NCI-H1092 (cell line): Measurements from ENCODE around the gene ACVR2B.

Experiments used
- DNase-seq: peaks from one replicate; lab custom pipeline; 2025; lab: John Stamatoyannopoulos, UW

ACVR2B gene

DNA sequence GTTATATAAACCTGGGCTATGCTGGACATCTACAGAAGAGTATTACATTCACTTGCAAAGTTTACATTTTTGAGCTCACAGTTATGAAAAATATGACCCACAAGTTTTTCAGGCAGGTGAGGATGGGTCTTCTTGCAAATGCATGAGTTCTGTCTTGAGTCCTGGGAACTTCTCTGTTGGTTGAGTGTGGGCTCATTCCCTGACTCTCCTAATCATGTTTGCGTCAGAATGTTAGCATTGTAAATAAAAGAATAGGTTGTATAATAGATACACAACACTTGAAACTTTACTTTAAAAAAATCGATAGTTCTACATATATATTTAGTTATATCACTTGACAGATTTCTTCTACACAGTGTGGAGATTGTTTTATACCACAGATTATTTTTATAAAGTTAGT is 35.3 kb downstream of the ACVR2B start:
- DNase-seq = no peak

DNA sequence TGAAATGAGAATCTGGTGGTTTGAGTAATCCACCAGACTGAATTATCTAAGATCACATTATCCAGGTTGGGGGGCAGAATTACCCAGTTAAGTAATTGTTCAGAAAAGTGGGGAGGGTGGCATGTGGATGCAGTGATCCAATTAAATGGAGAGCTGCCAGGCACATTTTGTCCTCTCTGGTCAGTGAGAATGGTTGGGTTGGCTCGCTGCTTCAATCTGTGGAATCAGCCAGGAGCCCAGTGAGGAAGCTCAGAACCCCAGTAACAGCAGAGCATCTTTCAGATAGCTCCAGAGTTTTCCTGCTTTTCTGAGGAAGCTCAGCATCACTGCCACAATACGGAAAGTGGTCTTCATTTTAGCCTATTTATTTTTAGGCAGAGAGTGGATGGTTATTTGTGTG is 36.1 kb downstream of the ACVR2B start:
- no peak for DNase-seq

DNA sequence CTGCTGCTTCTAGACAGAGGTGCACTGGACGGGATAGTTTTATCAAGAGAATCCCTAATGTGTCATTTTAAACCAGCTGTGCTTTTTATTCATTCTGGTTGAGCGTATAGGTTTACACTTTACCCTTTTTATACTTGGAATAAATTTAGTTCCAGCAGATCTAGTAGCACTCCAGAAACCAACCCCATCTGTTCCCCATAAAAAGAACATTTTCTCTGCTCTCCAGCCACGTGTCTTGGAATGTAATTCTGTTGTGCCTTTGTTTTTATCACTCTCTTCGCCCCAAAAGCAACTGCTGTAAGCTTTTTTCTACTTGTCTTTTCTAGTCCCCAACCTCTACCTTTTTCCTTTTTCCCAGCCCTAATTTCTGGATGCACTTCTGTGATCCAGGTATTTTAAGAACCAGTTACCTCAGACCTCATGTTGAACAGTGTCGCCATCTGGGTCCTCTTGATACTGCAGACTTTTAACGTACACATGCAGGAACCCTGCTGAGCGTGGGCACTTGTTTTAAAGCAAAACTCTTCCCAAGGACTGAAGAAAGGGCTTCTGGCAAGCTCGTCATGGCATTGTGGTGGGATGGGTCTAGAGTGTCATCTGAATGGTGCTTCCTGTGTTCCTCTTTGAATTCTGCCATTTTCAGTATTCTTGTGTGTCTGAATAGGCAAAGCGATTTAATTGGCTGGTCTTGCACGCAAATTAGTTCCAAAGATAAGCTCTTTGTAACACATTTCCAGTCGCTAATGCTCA is 36.8 kb downstream of the ACVR2B start:
- no peak for DNase-seq

DNA sequence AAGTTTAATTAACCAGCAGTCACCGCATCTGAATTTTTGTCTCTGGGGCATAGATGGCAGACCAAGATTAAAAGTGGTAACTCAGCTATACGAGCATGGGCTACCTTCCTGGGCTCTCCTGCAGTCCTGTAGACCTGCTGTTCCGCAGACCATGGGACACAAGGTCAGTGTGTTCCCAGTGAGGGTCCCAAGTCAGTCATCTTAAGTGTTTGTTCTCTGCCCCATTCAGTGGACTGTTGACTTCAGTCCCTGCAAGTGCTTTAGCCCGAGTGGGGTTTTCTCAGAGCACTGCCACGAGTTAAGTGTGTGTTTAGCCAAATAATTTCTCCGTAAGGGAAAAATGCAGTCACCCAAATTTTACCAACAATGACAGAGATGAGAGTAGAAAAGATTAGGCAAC is 37.5 kb downstream of the ACVR2B start:
- no peak for DNase-seq

DNA sequence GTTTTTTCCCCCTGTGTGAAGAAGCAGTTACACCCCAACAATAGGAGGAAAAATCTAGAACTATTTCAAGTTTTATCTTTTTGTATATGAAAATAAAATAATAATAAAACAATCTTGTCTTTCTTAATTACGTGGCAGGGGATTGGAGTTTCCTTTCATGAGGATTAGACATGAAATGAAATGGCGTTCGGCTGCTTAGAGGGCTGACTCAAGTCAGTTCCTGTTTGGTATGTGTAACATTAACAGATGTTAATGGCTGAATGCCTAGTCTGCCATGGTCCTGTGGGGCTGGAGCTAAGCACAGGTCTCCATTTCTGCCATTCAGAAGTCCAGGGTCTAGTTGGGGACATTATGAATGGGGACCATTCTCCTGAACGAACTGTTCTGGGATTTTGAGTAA is 39.3 kb downstream of the ACVR2B start:
- DNase-seq = no peak

DNA sequence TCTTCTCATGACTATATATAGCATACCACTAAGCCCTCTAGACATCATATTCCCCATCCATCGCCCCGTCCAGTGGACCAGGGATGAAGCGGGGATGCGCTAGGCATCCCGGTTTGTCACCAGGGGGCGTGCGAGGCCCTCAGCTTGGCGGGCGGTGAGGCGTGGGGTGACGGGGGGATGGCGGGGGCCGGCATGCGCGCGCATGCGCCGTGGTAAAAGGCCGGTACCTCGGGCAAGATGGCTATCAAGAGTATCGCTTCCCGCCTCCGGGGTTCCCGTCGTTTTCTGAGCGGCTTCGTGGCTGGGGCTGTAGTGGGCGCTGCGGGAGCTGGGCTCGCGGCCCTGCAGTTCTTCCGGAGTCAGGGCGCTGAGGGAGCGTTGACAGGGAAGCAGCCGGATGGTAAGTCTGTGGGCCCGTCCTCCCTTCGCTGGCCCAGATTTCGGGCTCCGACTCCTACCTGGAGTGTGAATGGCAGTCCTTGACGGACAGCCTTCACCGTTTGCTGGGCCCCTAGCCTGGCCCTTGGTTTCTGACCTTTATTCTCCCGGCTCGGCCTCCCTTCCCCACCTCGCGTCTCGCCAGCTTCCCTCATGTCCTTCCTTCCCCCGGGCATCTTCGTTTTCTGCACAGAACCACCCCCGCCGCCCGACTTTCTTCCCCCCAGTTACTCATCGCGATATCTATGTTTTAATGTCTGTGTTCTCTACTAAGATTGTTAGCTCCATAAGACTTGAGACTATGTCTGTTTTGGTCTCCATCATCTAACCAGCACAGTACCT is 42.6 kb downstream of the ACVR2B start, which contains the start of gene EXOG:
EXOG (plus strand) TSS at position 210 of the 780 bp plus-strand sequence; CDS start at position 238, 28 bp downstream.
- DNase-seq = peak; percentile 86

DNA sequence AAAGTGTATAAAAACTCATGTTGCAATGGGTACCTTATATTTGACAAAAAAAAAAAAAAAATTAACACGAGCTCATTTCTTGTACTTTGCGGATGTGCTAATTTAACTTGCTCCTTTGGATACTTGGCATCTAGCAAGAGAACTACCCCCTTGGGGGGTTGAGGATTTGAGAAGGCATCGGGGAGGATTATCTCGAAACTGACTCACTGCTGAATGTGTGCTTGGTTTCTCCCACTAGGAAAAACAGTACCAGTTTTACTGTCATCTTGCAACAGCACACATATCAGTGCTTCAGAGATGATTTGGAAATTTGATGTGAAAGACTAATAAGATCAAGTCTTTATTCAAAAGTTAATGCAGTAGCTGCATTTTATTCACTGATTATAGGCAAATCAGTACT is 43.3 kb downstream of the ACVR2B start:
- no peak for DNase-seq

DNA sequence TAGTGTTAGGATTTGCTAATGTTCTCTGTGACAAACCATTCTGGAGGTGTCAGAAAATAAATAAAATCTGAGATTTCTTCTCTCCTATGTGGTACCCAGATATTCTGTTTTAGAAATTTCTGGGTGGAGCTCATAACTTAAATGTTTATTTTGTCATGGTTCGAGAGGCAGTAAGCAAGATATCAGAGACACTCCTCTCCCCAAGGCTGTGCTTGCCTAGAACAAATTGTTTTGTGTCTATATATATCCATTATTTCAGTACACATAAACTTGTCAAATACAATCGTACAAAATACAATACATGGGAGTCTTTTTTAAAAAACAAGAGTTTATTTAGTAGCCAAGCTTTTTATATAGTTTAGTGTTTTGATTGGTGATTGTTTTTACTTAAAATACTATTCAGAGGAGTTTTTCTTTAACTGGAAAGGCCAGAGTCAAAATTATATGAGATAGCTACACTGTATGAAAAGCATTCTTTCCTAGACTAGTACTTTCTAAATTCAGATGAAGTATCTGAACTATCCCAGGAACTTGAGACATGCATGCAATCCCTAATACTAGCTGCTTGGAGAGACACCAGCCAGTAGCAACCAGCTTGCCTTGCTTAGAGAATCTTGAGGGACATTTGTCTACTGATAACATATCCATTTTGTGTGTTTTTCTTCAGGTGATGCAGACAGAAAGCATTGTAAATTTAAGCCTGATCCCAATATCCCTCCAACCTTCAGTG is 47.2 kb downstream of the ACVR2B start:
- DNase-seq = no peak

DNA sequence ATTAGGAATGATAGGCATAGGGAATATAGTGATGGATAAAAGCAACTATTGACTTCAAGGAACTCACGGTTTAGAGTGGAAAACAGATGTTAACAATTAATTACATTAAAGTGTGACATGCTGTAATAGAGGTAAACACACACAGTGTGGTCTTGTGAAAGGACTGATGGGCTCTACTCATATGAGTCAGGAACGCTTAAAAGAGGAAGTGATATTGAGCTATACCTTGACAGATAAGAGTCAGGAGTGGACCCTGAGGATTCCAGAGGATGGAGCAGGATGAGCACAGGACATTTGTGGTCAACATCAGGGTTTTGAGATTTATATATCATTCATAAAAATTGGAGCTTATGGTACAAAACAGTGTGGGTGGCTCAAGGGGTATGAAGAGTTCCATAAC is 53.4 kb downstream of the ACVR2B start:
- no peak for DNase-seq

DNA sequence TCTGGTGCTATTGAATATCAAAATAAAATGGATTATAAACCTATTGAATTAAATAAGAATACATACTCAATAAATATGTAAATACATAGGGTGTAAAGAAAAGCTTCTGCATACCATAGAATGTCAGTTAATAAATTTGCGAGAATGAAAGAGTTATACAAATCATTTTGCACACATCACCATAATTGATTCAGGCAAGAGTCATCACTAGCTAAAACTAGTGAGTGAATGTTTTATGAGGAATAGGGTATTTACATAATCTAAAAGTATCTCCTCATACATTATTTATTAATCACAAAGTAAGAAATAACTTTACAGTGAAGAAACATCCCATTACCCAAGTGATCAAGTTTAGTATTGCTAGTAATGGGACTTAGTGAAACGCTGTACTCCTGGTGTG is 56.0 kb downstream of the ACVR2B start:
- DNase-seq = no peak

DNA sequence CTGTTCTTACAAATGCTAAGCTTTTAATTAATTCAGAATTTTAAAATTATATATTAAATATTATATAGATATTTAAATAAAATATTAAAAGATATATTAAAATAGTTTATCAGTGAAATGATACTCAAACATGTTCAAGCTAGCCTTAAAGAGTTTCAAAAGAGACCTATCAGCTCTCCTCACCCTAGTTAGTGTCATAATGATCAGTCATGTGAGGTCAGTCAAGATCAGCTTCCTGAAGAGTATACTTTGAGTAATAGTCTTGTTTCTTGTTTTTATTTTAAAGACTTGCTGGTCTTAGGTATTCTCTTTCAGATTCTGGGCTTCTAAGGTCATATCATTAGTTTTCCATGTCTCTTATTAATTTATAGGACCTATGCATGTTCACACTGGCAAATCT is 56.9 kb downstream of the ACVR2B start:
- DNase-seq = no peak

DNA sequence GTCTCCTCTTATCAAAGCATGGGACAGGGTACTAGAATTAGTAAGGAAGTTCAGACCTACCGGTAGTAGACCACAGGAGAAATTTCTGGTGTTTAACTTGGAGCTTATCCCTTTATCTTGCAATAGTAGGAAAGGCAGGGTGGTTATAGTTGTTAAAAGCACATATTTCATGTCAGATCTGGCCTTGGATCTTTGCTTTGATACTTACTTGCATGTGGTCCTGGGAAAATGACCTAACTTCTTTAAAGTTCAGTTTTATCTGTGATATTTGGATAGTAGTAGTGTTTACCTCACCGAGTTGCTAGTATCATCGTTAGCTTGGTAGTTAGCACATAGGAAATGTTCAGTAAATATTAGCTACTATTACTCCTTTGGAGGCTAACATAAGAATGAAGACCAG is 57.9 kb downstream of the ACVR2B start:
- DNase-seq = no peak

DNA sequence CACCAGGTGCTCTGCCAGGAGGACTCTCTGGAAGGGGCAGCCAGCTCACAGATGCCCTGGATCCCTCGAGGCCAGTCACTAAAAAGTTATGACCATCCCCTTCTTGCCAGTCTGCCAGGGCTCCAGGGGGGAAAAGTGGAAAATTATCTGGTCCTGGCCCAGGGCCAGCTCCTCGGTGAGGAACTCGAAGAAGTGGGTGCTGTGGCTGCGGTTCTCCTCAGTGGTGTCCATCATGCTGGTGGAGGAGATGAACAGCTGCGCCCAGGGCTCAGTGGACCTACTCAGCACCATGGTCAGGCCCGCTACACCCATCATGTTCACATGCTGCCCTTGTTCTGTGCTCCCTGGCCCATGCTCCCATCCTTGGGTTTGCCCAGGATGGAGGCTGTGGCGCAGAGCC is 61.7 kb downstream of the ACVR2B start:
- no peak for DNase-seq

DNA sequence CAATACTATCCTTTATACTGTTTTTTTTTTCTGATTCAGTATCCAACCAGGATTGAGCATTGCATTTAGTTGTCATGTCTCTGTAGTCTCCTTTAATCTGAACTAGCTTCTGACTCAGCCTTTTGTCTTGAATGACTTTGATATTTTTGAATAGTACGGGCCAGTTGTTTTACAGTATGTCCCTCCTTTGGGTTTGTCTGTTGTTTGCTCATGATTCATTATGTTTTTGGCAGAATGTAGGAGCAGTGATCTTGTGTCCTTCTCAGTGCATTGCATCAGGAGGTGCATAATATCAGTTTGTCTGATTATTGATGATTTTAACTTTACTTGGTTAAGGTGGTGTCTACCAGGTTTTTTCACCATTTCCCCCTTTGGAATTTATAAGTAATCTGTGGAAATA is 63.0 kb downstream of the ACVR2B start:
- DNase-seq = no peak

DNA sequence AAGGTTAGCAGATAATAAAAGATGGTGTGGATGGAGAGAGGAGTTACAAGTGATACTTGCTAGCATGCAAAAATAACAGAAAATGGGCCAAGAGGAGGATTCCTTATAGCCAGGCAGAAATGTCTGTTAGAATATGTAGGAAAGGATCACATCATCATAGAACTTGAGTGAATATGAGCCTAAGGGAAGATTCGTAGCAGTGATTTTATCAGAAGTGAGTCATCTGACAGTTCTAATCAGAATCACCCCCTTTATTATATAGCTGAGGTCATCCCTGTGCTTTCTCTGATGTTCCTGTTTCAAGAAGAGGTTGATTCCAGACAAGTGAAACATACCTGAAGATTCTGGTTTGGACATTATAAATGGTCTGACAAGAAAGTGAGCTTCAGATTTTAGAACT is 65.3 kb downstream of the ACVR2B start:
- DNase-seq = no peak

DNA sequence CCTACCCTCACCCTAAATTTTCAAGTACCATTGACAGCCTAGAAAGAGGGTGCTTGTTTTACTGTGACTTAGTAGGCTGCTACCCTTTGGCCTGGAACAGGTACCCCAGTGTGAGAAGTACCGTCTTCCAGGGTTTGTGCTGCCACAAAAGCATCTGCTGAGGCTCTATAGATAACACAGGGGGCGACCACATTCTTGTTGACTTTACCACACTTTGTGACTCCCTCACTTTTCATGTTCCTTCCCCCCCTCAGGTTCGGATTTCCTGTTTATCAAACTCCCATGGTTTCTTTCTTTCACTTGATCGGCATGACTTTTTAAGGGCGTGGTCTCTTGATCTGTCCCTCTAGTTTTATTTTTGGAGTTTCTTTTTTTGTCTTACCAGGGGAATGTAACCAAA is 66.0 kb downstream of the ACVR2B start:
- no peak for DNase-seq

DNA sequence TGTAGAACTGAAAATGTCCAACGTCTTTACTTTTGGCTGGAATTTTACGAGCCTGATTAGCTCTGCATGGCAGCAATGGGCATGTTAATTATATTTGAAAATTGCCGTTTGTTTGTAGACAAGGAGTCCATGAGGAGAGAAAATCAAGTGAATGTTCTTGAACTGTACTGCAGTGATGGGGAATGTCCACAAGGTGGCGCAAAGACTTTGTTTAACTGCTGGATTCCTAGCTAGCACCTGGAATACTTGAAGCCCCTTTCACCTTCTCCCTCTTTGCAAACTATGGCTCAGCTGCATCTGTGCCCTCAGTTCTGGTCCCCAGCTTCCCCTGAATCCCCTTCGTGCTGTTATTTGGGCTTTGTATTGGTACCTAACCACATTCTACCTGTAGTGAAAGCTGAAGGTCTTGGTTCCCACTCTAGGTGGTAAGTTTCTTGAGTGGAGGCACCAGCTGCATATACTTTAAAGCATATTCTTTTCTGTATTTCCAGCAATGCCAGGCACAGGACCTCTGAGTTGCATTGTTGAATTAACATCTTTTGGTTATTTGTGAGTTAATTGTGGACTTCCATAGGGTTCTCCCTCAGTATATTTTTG is 67.8 kb downstream of the ACVR2B start:
- peak; percentile 29 for DNase-seq

DNA sequence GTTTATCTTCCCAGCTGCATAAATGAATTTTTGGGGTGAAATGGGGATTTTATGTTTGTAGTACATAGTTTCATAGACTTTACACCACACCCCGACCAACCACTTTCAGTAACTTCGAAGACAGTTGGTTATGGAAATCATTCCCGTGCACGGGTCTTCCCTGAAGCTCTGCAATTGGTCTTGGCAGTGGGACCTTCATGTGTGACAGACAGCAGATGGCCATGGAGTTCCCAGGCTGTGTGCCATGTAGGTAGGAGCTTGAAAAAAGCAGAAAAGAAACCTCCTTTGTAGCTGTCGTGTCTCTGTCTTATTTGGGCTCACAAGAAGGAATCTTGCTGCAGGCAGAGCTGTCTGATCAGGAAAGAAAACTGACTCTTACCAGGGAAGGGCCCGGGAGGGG is 68.3 kb downstream of the ACVR2B start:
- no peak for DNase-seq

DNA sequence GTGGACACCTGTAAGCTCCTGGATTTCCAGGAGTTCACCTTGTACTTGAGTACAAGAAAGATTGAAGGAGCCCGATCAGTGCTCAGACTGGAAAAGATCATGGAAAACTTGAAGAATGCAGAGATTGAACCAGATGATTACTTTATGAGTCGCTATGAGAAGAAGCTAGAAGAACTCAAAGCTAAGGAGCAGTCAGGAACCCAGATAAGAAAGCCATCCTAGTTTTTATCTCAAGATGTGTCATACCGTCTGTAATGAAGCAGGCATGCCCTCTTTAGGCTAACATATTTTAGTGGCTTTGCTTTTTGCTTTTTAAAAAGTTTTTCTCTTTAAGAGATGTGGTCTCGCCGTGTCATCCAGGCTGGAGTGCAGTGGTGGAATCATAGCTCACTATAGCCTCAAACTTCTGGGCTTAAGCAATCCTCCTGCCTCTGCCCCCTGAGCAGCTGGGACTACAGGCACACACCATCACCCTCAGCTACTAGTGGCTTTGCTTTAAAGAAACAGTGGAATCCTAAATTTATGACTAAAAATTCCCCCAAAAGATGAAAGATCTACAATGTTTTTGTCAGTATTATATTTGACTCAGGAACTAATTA is 70.5 kb downstream of the ACVR2B start:
- DNase-seq = no peak

DNA sequence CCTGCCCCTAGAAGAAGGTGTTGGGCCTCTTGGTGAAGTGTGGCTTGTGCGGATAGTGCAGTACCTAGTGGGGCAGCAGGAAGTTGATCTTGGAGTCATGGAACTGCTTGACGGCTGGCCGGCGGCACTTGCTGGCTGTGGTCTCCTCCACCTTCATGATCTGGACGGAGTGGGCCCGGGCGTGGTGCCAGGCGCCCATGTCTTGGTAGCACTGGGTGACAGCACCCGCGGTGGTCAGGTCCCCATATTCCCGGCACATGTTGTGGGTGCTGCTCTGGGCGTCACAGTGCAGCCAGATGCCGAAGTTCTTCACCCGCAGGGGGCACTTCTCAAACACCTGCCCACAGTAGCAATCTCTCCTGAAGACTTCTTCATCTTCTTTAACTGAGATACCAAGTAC is 73.1 kb downstream of the ACVR2B start:
- DNase-seq = no peak

DNA sequence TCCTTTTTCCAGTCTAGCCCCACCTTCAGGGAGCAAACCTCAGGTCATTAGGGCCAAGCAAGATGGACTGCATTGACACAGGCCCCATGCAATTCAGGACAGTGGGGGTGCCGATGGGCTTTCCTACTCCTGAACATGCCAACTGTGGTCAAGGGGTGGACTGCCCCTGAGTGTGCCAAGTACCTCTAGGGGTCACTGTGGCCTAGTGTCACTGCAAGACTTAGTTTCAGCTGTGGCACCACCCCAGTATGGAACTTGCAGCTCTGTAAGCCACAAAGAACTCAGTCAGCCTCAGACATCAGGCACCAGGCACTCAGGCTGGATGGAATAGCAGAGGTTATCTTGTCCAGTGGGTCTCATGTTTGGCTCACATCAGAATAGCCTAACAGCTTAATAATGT is 74.8 kb downstream of the ACVR2B start:
- no peak for DNase-seq

DNA sequence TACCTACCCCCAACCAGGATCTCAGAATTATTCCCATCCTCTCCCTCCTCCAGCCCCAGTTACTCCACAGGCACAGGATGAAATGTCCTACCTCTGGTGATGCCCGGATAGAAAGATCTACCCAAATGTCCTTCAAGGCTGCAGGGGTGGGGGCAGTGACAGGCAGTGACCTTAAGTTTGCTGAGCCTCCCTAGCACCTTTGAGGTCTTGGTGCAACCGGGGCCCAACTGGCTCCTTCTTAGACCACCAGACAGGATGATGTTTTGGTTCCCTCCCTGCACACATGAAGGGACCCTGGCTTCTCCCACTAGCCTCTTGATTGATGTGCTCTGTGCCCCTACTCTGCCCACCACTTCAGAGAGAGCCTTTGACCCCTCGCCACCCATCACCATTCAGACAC is 78.8 kb downstream of the ACVR2B start:
- DNase-seq = no peak
